ENCODE data around the gene KCNK7.

The KCNK7 gene

GRCh38 chr11:65585396-65586246 lies 10.0 kb downstream of the KCNK7 start:
- DNase-seq, result no peak

- no peak for DNase-seq
These were observed 10.9 kb downstream of the KCNK7 start for GRCh38 chr11:65584723-65585171.

GRCh38 chr11:65584106-65584505 lies 11.5 kb downstream of the KCNK7 start:
- DNase-seq, result no peak

- no peak for DNase-seq
These were observed 12.0 kb downstream of the KCNK7 start for GRCh38 chr11:65583589-65583988.

- no peak for DNase-seq
These were observed 13.7 kb downstream of the KCNK7 start for GRCh38 chr11:65581928-65582327.

- no peak for DNase-seq
These were observed 14.8 kb downstream of the KCNK7 start for GRCh38 chr11:65580756-65581155.

GRCh38 chr11:65580031-65580692 lies 15.4 kb downstream of the KCNK7 start:
- no peak for DNase-seq

GRCh38 chr11:65579291-65579690 lies 16.3 kb downstream of the KCNK7 start:
- no peak for DNase-seq

- no peak for DNase-seq
These were observed 16.9 kb downstream of the KCNK7 start for GRCh38 chr11:65578667-65579066.

GRCh38 chr11:65578134-65578533 lies 17.5 kb downstream of the KCNK7 start:
- DNase-seq, result no peak

- no peak for DNase-seq
These were observed 17.9 kb downstream of the KCNK7 start for GRCh38 chr11:65577756-65578109.

- DNase-seq, result no peak
These were observed 18.5 kb downstream of the KCNK7 start for GRCh38 chr11:65576867-65577755.

GRCh38 chr11:65576232-65576866 lies 19.3 kb downstream of the KCNK7 start:
- DNase-seq, result no peak

GRCh38 chr11:65575568-65576231 lies 19.9 kb downstream of the KCNK7 start, which contains the start of gene EHBP1L1:
TSS of gene EHBP1L1 (plus strand) at chr11:65576053. CDS start at chr11:65576303, 250 bp downstream.
- peak; percentile 88 for DNase-seq

- DNase-seq, result no peak
These were observed 20.6 kb downstream of the KCNK7 start for GRCh38 chr11:65574811-65575567.

GRCh38 chr11:65574109-65574810 lies 21.3 kb downstream of the KCNK7 start:
- peak; percentile 94 for DNase-seq

GRCh38 chr11:65573391-65574079 lies 22.1 kb downstream of the KCNK7 start:
- no peak for DNase-seq

- peak; percentile 92 for DNase-seq
These were observed 23.1 kb downstream of the KCNK7 start, which contains the start of gene FAM89B for GRCh38 chr11:65572356-65573051. TSS of gene FAM89B (plus strand) at chr11:65572538. CDS start at chr11:65572670, 132 bp downstream.

GRCh38 chr11:65571940-65572339 lies 23.7 kb downstream of the KCNK7 start:
- no peak for DNase-seq
